Inferior parietal cortex (tissue), 1 donor: Measurements from ENCODE around the gene ADAMTS12.

Source experiments
- DNase-seq: peaks from one replicate; pipeline ENCODE4 v3.0.0-alpha.2; 2016; ENCODE audit errors: extremely low spot score

ADAMTS12 gene

GRCh38 chr5:33807771-33808170 lies 84.0 kb downstream of the ADAMTS12 start:
- no peak for DNase-seq

GRCh38 chr5:33806738-33807442 lies 84.9 kb downstream of the ADAMTS12 start:
- DNase-seq: no peak

GRCh38 chr5:33801292-33801691 lies 90.5 kb downstream of the ADAMTS12 start:
- no peak for DNase-seq

- DNase-seq: no peak
These were observed 91.4 kb downstream of the ADAMTS12 start for GRCh38 chr5:33800241-33800950.

GRCh38 chr5:33795496-33795895 lies 96.3 kb downstream of the ADAMTS12 start:
- DNase-seq: no peak

GRCh38 chr5:33794550-33795181 lies 97.1 kb downstream of the ADAMTS12 start:
- no peak for DNase-seq

- no peak for DNase-seq
These were observed 97.8 kb downstream of the ADAMTS12 start for GRCh38 chr5:33793836-33794549.

- DNase-seq: no peak
These were observed 98.5 kb downstream of the ADAMTS12 start for GRCh38 chr5:33793276-33793675.

GRCh38 chr5:33792559-33792958 lies 99.2 kb downstream of the ADAMTS12 start:
- no peak for DNase-seq

- DNase-seq: no peak
These were observed 102.2 kb downstream of the ADAMTS12 start for GRCh38 chr5:33789567-33789957.

- DNase-seq: no peak
These were observed 102.7 kb downstream of the ADAMTS12 start for GRCh38 chr5:33788922-33789566.

- no peak for DNase-seq
These were observed 106.2 kb downstream of the ADAMTS12 start for GRCh38 chr5:33785571-33785970.

- no peak for DNase-seq
These were observed 110.5 kb downstream of the ADAMTS12 start for GRCh38 chr5:33781286-33781685.

- DNase-seq: no peak
These were observed 115.6 kb downstream of the ADAMTS12 start for GRCh38 chr5:33776151-33776660.

GRCh38 chr5:33774341-33774740 lies 117.4 kb downstream of the ADAMTS12 start:
- no peak for DNase-seq

- DNase-seq: no peak
These were observed 119.4 kb downstream of the ADAMTS12 start for GRCh38 chr5:33772380-33772897.

GRCh38 chr5:33769968-33770367 lies 121.8 kb downstream of the ADAMTS12 start:
- DNase-seq: no peak

GRCh38 chr5:33769196-33769595 lies 122.6 kb downstream of the ADAMTS12 start:
- no peak for DNase-seq

GRCh38 chr5:33766023-33766422 lies 125.8 kb downstream of the ADAMTS12 start:
- DNase-seq: no peak

- no peak for DNase-seq
These were observed 127.0 kb downstream of the ADAMTS12 start for GRCh38 chr5:33764786-33765185.

GRCh38 chr5:33763435-33763834 lies 128.4 kb downstream of the ADAMTS12 start:
- DNase-seq: no peak
